IPS-20b (cell line): ENCODE data around the gene TMEM125.

Experiments used
- H3K27ac ChIP-seq: one replicate; pipeline ENCODE4 v1.5.1; 2013; ENCODE audit warnings: low read length
- H3K27me3 ChIP-seq: 2 replicates; pipeline ENCODE4 v1.6.1; 2013; ENCODE audit warnings: mild to moderate bottlenecking, low read length, inconsistent platforms; ENCODE audit not compliant: insufficient read depth
- H3K36me3 ChIP-seq: 2 replicates; pipeline ENCODE4 v1.6.1; 2013; ENCODE audit warnings: low read depth, mild to moderate bottlenecking, inconsistent platforms, low read length, moderate library complexity; ENCODE audit not compliant: insufficient read depth
- H3K4me1 ChIP-seq: 2 replicates; pipeline ENCODE4 v1.6.1; 2013; ENCODE audit warnings: mild to moderate bottlenecking, control low read depth, inconsistent platforms, low read length, moderate library complexity; ENCODE audit not compliant: insufficient read depth
- H3K4me3 ChIP-seq: 2 replicates; pipeline ENCODE4 v1.5.1; 2013; ENCODE audit warnings: mild to moderate bottlenecking, low read length, inconsistent platforms
- H3K9ac ChIP-seq: 2 replicates; pipeline ENCODE4 v1.6.1; 2013; ENCODE audit warnings: low read depth, mild to moderate bottlenecking, inconsistent platforms, low read length, moderate library complexity
- H3K9me3 ChIP-seq: 2 replicates; pipeline ENCODE4 v1.6.1; 2013; ENCODE audit warnings: mild to moderate bottlenecking, low read depth, low read length, inconsistent platforms; ENCODE audit not compliant: insufficient read depth

TMEM125 gene

DNA sequence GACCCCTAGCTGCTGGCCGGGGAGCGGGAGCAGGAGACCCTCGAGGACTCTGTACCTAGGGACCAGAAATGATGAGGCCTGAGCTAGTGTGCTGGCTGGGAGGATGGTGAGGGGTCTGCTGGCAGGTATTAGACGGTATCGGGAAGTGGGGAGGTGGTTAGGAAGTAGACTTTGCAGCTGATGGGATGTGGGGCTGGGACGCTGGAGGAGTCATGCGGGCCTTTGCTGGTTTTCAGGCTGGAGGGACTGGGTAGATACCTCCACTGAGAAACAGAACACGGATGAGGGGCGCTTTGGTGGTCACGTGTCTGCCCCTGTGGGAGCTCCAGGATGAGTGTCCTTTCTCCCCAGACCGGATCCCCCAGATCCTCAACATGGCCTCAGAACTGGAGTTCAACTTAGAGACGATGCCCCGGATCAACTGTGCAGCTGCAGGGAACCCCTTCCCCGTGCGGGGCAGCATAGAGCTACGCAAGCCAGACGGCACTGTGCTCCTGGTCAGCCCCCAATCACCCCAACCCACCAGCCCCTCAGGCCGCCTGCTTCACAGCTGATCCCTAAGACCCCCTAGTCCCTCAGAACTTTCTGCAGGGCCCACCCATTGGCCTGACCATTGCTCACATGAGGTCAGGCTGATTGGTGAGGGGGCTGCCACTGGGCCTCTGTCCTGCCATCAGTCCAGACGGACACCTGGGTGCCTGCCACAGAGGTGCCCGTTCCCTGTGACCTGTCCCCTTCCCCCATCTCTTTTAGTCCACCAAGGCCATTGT, 39.0 kb downstream of the TMEM125 start:
- Histone ChIP-seq H3K27me3 (no peaks in the 10 kb centered on the region), H3K9me3 (no peaks in the 10 kb centered on the region), H3K27ac (no peak overlapping the region), H3K4me1 (no peaks in the 10 kb centered on the region), H3K4me3 (no peak overlapping the region), H3K36me3 (no peaks in the 10 kb centered on the region), H3K9ac (no peak overlapping the region)

- no peaks in the 10 kb centered on the region for H3K4me1 ChIP-seq
- H3K9me3 ChIP-seq, result no peaks in the 10 kb centered on the region
- H3K4me3 ChIP-seq, result no peak overlapping the region
- H3K9ac ChIP-seq, result no peak overlapping the region
- no peaks in the 10 kb centered on the region for H3K36me3 ChIP-seq
- no peak overlapping the region for H3K27ac ChIP-seq
- H3K27me3 ChIP-seq, result no peaks in the 10 kb centered on the region
Observed at GRCh38 chr1:43309405-43310025, 39.7 kb downstream of the TMEM125 start.

DNA sequence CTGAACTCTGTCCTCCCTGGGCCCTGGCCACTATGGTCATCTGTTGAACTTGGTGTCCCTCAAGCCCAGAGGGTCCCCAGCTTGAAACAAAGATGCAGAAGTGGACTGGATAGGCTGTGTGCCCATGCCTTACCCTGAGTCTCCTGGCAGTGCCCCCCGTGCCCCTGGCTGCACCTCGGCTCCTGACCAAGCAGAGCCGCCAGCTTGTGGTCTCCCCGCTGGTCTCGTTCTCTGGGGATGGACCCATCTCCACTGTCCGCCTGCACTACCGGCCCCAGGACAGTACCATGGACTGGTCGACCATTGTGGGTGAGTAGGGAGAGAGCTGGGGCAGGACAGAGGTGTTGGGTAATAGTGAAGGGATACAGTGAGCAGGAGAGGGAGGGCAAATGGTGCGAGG, 41.7 kb downstream of the TMEM125 start:
- Histone ChIP-seq H3K27me3 (no peaks in the 10 kb centered on the region), H3K9me3 (no peaks in the 10 kb centered on the region), H3K4me3 (no peak overlapping the region), H3K4me1 (no peaks in the 10 kb centered on the region), H3K27ac (no peak overlapping the region), H3K36me3 (no peaks in the 10 kb centered on the region), H3K9ac (no peak overlapping the region)

DNA sequence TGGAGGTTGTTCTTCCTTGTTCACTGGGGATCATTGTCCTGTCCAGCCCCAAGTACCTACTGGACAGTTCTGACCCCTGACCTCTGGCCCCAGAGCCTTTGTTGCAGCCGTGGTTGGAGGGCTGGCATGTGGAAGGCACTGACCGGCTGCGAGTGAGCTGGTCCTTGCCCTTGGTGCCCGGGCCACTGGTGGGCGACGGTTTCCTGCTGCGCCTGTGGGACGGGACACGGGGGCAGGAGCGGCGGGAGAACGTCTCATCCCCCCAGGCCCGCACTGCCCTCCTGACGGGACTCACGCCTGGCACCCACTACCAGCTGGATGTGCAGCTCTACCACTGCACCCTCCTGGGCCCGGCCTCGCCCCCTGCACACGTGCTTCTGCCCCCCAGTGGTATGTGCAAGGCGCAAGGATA, 42.4 kb downstream of the TMEM125 start:
- Histone ChIP-seq H3K4me1 (no peaks in the 10 kb centered on the region), H3K27me3 (no peaks in the 10 kb centered on the region), H3K27ac (no peak overlapping the region), H3K9ac (no peak overlapping the region), H3K36me3 (no peaks in the 10 kb centered on the region), H3K4me3 (no peak overlapping the region), H3K9me3 (no peaks in the 10 kb centered on the region)

- no peak overlapping the region for H3K9ac ChIP-seq
- no peak overlapping the region for H3K4me3 ChIP-seq
- H3K9me3 ChIP-seq, result no peaks in the 10 kb centered on the region
- H3K27ac ChIP-seq, result no peak overlapping the region
- H3K27me3 ChIP-seq, result no peaks in the 10 kb centered on the region
- no peaks in the 10 kb centered on the region for H3K4me1 ChIP-seq
- no peaks in the 10 kb centered on the region for H3K36me3 ChIP-seq
Observed at GRCh38 chr1:43312663-43313515, 43.1 kb downstream of the TMEM125 start.

GRCh38 chr1:43313771-43314170, 44.0 kb downstream of the TMEM125 start:
- Histone ChIP-seq H3K27ac (no peak overlapping the region), H3K4me3 (no peak overlapping the region), H3K27me3 (no peaks in the 10 kb centered on the region)

GRCh38 chr1:43314233-43314632, 44.5 kb downstream of the TMEM125 start:
- H3K4me1 ChIP-seq, result no peaks in the 10 kb centered on the region
- no peaks in the 10 kb centered on the region for H3K36me3 ChIP-seq
- no peak overlapping the region for H3K27ac ChIP-seq
- H3K9ac ChIP-seq, result no peak overlapping the region
- H3K4me3 ChIP-seq, result no peak overlapping the region
- H3K9me3 ChIP-seq, result no peaks in the 10 kb centered on the region
- no peaks in the 10 kb centered on the region for H3K27me3 ChIP-seq

More at GRCh38 chr1:43313771-43314170, 44.0 kb downstream of the TMEM125 start:
- Histone ChIP-seq H3K36me3 (no peaks in the 10 kb centered on the region), H3K4me1 (no peaks in the 10 kb centered on the region), H3K9me3 (no peaks in the 10 kb centered on the region), H3K9ac (no peak overlapping the region)

GRCh38 chr1:43315481-43315880, 45.7 kb downstream of the TMEM125 start:
- no peak overlapping the region for H3K9ac ChIP-seq
- no peaks in the 10 kb centered on the region for H3K4me1 ChIP-seq
- H3K4me3 ChIP-seq, result no peak overlapping the region
- H3K27me3 ChIP-seq, result no peaks in the 10 kb centered on the region
- no peaks in the 10 kb centered on the region for H3K9me3 ChIP-seq
- H3K27ac ChIP-seq, result no peak overlapping the region
- H3K36me3 ChIP-seq, result no peaks in the 10 kb centered on the region

DNA sequence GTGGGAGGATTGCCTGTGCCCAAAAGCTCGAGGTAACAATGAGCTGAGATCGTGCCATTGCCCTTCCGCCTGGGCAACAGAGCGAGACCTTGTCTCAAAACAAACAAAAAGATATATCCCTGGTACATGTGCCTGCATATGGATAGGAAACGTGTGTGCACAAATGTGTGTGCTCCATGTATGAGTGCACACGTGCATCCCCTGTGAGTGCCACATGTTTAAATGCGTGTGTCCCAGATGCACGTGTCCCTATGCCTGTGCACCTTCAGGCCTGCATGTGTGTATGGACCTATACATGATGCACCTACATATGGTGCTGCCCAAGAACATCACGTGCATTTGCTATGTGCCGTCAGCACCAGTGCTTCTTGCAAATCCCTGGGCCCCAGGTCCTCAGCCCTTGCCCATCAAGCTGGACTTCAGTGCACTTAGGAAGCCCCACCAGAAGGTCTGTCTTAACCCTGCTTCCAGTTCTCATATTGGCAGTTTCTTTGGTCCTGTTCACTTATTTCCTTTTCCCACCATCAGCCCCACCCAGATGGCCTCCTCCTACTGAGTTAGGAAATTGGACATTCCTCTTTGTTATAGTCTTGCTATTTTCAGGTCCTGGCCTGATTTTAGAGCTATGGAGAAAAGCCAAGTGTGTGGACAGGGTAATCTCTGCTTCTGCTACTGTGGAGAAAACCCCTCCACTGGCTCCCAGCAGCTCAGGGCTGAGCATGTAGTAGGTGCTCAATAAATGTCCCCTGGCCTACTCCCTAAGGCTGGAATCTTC, 46.4 kb downstream of the TMEM125 start:
- H3K4me3 ChIP-seq, result no peak overlapping the region
- no peaks in the 10 kb centered on the region for H3K4me1 ChIP-seq
- H3K27me3 ChIP-seq, result no peaks in the 10 kb centered on the region
- H3K9ac ChIP-seq, result no peak overlapping the region
- H3K36me3 ChIP-seq, result no peaks in the 10 kb centered on the region
- H3K9me3 ChIP-seq, result no peaks in the 10 kb centered on the region
- no peak overlapping the region for H3K27ac ChIP-seq

- Histone ChIP-seq H3K36me3 (no peaks in the 10 kb centered on the region), H3K4me3 (no peak overlapping the region), H3K9me3 (no peaks in the 10 kb centered on the region), H3K27me3 (no peaks in the 10 kb centered on the region), H3K27ac (no peak overlapping the region), H3K4me1 (no peaks in the 10 kb centered on the region), H3K9ac (no peak overlapping the region)
Observed at GRCh38 chr1:43316738-43317520, 47.1 kb downstream of the TMEM125 start.
